HG02870 (cell line): ENCODE results near the gene OR51I2.

Experiments used
- ATAC-seq: cut with Tn5 transposase; IDR thresholded peaks from one replicate; pipeline ENCODE4 v1.9.1; 2021; ENCODE audit warnings: mild to moderate bottlenecking, moderate library complexity; ENCODE audit not compliant: unreplicated experiment

Gene OR51I2

GRCh38 chr11:5505363-5506048, 56.4 kb downstream of the OR51I2 start:
- ATAC-seq = no peak
